HepG2 (cell line): ENCODE data around the gene PSMD1. TPM values are rescaled to one million over a fixed set of nuclear protein-coding genes. Genes with fewer than 3 reads are reported as not detected.

Experiments used
- HDAC2 ChIP-seq: sonication (generic); formaldehyde crosslinking; IDR thresholded peaks from 2 replicates; pipeline ENCODE4 v1.4.0; 2020; ENCODE audit warnings: missing genetic modification reagents
- PRPF4 ChIP-seq: fragments of 200-400 bp; formaldehyde crosslinking; IDR thresholded peaks from 2 replicates; pipeline ENCODE4 v1.6.1; 2016; ENCODE audit warnings: low read length, low read depth; ENCODE audit not compliant: poor library complexity, severe bottlenecking
- REPIN1 ChIP-seq: sonication (generic); formaldehyde crosslinking; IDR thresholded peaks from 2 replicates; pipeline ENCODE4 v1.8.0; 2022; ENCODE audit warnings: missing genetic modification reagents, low read depth, mild to moderate bottlenecking, borderline replicate concordance
- SP4 ChIP-seq: sonication (generic); formaldehyde crosslinking; IDR thresholded peaks from 2 replicates; pipeline ENCODE4 v1.8.1; 2023; ENCODE audit warnings: mild to moderate bottlenecking, missing genetic modification reagents
- STAG1 ChIP-seq: sonication (generic); formaldehyde crosslinking; IDR thresholded peaks from 2 replicates; pipeline ENCODE4 v1.4.0; 2020; ENCODE audit warnings: missing genetic modification reagents
- ZNF260 ChIP-seq: sonication (generic); formaldehyde crosslinking; IDR thresholded peaks from 2 replicates; pipeline ENCODE4 v1.4.0; 2020; ENCODE audit warnings: missing genetic modification reagents, low read depth, mild to moderate bottlenecking, borderline replicate concordance
- ZNF350 ChIP-seq: sonication (generic); formaldehyde crosslinking; IDR thresholded peaks from 2 replicates; pipeline ENCODE4 v1.4.0; 2020; ENCODE audit warnings: mild to moderate bottlenecking, low read depth, missing genetic modification reagents, borderline replicate concordance
- polyA plus RNA-seq, 8 experiments: library from polyadenylated mRNA; depleted of rRNA in 3 of 8; stranded (reverse) in 7 of 8; unstranded in 1 of 8; fragments of >200 nt; fragmentation: Illumina TruSeq in 4 of 8; extraction: Trizol in 4 of 8; gene quantifications; 2 replicates each; pipeline versions ENCODE4 v1.2.1 to v1.2.3, GENCODE V29; 2011 to 2016; ENCODE audit warnings: low read depth in 4 of 8, missing spikeins in 1 of 8, mixed read lengths in 1 of 8; ENCODE audit not compliant: insufficient read depth in 1 of 8
- total RNA-seq, 5 experiments: library from RNA; depleted of rRNA; stranded (reverse); fragments of >200 nt; fragmentation: Illumina TruSeq; extraction: Trizol; gene quantifications; 2 replicates each; pipeline ENCODE4 v1.2.3, GENCODE V29; 2016; ENCODE audit warnings: low read depth in 1 of 5
- TF ChIP-seq, protein P1 (sequence below): sonication (generic); formaldehyde crosslinking; IDR thresholded peaks from 2 replicates; pipeline ENCODE4 v1.5.1; 2020; ENCODE audit warnings: missing genetic modification reagents, mild to moderate bottlenecking, borderline replicate concordance
- TF ChIP-seq, protein P2 (sequence below): IDR thresholded peaks from 2 replicates; pipeline ENCODE4 v1.6.1; 2012; ENCODE audit warnings: low read depth, low read length, improper control_type of control experiment
- TF ChIP-seq, protein P3 (sequence below): sonication (generic); formaldehyde crosslinking; IDR thresholded peaks from 2 replicates; pipeline ENCODE4 v1.4.0; 2020; ENCODE audit warnings: missing genetic modification reagents, borderline replicate concordance
- TF ChIP-seq, protein P4 (sequence below): sonication (generic); formaldehyde crosslinking; IDR thresholded peaks from 2 replicates; pipeline ENCODE4 v1.4.0; 2020; ENCODE audit warnings: mild to moderate bottlenecking, missing genetic modification reagents
- TF ChIP-seq, protein P5 (sequence below): sonication (generic); formaldehyde crosslinking; IDR thresholded peaks from 2 replicates; pipeline ENCODE4 v1.5.0; 2020; ENCODE audit warnings: mild to moderate bottlenecking, missing genetic modification reagents, borderline replicate concordance

The PSMD1 gene
- total and polyA plus RNA-seq, 2 of the 13 experiments (the other 11 are each of a cell fraction or from before 2014, with no cell fraction given), result 136 to 191 TPM

DNA sequence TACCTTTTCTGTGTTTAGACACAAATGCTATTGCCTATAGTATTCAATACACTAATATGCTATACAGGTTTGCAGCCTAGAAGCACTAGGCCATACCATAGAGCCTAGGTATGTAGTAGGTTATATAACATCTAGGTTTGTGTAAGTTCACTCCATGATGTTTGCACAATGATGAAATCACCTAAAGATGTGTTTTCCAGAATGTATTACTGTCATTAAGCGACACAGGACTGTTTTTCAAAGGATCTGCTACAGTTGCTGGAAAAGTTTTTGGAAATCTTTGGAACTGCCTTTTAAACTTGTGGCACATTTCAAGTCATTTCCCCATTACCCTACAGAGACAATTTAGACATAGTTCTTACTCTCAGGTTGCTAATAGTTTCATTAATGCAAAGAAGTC, 9.3 kb downstream of the PSMD1 start (continued):
- peak; percentile 66 for TF ChIP-seq HDAC2 (CRISPR knock-in tag)
- TF ChIP-seq REPIN1, result no peak
- TF ChIP-seq, protein P1, sequence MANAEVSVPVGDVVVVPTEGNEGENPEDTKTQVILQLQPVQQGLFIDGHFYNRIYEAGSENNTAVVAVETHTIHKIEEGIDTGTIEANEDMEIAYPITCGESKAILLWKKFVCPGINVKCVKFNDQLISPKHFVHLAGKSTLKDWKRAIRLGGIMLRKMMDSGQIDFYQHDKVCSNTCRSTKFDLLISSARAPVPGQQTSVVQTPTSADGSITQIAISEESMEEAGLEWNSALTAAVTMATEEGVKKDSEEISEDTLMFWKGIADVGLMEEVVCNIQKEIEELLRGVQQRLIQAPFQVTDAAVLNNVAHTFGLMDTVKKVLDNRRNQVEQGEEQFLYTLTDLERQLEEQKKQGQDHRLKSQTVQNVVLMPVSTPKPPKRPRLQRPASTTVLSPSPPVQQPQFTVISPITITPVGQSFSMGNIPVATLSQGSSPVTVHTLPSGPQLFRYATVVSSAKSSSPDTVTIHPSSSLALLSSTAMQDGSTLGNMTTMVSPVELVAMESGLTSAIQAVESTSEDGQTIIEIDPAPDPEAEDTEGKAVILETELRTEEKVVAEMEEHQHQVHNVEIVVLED (CRISPR knock-in tag), result no peak
- TF ChIP-seq, protein P2, sequence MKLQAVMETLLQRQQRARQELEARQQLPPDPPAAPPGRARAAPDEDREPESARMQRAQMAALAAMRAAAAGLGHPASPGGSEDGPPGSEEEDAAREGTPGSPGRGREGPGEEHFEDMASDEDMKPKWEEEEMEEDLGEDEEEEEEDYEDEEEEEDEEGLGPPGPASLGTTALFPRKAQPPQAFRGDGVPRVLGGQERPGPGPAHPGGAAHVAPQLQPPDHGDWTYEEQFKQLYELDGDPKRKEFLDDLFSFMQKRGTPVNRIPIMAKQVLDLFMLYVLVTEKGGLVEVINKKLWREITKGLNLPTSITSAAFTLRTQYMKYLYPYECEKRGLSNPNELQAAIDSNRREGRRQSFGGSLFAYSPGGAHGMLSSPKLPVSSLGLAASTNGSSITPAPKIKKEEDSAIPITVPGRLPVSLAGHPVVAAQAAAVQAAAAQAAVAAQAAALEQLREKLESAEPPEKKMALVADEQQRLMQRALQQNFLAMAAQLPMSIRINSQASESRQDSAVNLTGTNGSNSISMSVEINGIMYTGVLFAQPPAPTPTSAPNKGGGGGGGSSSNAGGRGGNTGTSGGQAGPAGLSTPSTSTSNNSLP, result peak; percentile 46; the same call in 1 of the 2 replicates
- TF ChIP-seq, protein P3, sequence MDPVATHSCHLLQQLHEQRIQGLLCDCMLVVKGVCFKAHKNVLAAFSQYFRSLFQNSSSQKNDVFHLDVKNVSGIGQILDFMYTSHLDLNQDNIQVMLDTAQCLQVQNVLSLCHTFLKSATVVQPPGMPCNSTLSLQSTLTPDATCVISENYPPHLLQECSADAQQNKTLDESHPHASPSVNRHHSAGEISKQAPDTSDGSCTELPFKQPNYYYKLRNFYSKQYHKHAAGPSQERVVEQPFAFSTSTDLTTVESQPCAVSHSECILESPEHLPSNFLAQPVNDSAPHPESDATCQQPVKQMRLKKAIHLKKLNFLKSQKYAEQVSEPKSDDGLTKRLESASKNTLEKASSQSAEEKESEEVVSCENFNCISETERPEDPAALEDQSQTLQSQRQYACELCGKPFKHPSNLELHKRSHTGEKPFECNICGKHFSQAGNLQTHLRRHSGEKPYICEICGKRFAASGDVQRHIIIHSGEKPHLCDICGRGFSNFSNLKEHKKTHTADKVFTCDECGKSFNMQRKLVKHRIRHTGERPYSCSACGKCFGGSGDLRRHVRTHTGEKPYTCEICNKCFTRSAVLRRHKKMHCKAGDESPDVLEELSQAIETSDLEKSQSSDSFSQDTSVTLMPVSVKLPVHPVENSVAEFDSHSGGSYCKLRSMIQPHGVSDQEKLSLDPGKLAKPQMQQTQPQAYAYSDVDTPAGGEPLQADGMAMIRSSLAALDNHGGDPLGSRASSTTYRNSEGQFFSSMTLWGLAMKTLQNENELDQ, result no peak
- TF ChIP-seq STAG1 (CRISPR knock-in tag), result no peak
- TF ChIP-seq ZNF260 (CRISPR knock-in tag), result no peak
- TF ChIP-seq, protein P4, sequence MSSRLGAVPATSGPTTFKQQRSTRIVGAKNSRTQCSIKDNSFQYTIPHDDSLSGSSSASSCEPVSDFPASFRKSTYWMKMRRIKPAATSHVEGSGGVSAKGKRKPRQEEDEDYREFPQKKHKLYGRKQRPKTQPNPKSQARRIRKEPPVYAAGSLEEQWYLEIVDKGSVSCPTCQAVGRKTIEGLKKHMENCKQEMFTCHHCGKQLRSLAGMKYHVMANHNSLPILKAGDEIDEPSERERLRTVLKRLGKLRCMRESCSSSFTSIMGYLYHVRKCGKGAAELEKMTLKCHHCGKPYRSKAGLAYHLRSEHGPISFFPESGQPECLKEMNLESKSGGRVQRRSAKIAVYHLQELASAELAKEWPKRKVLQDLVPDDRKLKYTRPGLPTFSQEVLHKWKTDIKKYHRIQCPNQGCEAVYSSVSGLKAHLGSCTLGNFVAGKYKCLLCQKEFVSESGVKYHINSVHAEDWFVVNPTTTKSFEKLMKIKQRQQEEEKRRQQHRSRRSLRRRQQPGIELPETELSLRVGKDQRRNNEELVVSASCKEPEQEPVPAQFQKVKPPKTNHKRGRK (CRISPR knock-in tag), result no peak
- TF ChIP-seq, protein P5, sequence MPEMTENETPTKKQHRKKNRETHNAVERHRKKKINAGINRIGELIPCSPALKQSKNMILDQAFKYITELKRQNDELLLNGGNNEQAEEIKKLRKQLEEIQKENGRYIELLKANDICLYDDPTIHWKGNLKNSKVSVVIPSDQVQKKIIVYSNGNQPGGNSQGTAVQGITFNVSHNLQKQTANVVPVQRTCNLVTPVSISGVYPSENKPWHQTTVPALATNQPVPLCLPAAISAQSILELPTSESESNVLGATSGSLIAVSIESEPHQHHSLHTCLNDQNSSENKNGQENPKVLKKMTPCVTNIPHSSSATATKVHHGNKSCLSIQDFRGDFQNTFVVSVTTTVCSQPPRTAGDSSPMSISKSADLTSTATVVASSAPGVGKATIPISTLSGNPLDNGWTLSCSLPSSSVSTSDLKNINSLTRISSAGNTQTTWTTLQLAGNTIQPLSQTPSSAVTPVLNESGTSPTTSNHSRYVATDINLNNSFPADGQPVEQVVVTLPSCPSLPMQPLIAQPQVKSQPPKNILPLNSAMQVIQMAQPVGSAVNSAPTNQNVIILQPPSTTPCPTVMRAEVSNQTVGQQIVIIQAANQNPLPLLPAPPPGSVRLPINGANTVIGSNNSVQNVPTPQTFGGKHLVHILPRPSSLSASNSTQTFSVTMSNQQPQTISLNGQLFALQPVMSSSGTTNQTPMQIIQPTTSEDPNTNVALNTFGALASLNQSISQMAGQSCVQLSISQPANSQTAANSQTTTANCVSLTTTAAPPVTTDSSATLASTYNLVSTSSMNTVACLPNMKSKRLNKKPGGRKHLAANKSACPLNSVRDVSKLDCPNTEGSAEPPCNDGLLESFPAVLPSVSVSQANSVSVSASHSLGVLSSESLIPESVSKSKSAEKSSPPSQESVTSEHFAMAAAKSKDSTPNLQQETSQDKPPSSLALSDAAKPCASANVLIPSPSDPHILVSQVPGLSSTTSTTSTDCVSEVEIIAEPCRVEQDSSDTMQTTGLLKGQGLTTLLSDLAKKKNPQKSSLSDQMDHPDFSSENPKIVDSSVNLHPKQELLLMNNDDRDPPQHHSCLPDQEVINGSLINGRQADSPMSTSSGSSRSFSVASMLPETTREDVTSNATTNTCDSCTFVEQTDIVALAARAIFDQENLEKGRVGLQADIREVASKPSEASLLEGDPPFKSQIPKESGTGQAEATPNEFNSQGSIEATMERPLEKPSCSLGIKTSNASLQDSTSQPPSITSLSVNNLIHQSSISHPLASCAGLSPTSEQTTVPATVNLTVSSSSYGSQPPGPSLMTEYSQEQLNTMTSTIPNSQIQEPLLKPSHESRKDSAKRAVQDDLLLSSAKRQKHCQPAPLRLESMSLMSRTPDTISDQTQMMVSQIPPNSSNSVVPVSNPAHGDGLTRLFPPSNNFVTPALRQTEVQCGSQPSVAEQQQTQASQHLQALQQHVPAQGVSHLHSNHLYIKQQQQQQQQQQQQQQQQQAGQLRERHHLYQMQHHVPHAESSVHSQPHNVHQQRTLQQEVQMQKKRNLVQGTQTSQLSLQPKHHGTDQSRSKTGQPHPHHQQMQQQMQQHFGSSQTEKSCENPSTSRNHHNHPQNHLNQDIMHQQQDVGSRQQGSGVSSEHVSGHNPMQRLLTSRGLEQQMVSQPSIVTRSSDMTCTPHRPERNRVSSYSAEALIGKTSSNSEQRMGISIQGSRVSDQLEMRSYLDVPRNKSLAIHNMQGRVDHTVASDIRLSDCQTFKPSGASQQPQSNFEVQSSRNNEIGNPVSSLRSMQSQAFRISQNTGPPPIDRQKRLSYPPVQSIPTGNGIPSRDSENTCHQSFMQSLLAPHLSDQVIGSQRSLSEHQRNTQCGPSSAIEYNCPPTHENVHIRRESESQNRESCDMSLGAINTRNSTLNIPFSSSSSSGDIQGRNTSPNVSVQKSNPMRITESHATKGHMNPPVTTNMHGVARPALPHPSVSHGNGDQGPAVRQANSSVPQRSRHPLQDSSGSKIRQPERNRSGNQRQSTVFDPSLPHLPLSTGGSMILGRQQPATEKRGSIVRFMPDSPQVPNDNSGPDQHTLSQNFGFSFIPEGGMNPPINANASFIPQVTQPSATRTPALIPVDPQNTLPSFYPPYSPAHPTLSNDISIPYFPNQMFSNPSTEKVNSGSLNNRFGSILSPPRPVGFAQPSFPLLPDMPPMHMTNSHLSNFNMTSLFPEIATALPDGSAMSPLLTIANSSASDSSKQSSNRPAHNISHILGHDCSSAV, result no peak
- TF ChIP-seq ZNF350, result no peak
- TF ChIP-seq SP4, result no peak
- no peak for TF ChIP-seq PRPF4
